Endothelial cell of umbilical vein (primary cell): ENCODE results near the gene CRTC2. TPM values are rescaled to one million over a fixed set of nuclear protein-coding genes. Genes with fewer than 3 reads are reported as not detected.

Experiments used
- BruUV-seq: library from RNA; stranded (reverse); fragments of 400-500 nt; replicated peaks from 2 replicates; lab custom pipeline; 2021; lab: Mats Ljungman, UMichigan
- CTCF ChIA-PET: fragments of 300-600, 350-600 bp; sonication (Branson Sonifier 250); formaldehyde crosslinking; loops from one replicate; lab custom pipeline; 2021; ENCODE audit warnings: antibody characterized with exemption, inconsistent platforms; lab: Charles Lee
- POLR2A ChIA-PET: fragments of 300-600, 350-600 bp; sonication (Branson Sonifier 250); formaldehyde crosslinking; loops from one replicate; lab custom pipeline; 2021; ENCODE audit warnings: antibody characterized with exemption, inconsistent platforms; lab: Charles Lee
- DNase-seq: peaks from one replicate; pipeline ENCODE4 v3.0.0-alpha.2; 2011; ENCODE audit warnings: low read depth, low spot score
- FAIRE-seq: peaks from 2 replicates; lab custom pipeline; 2011; peaks lifted over from hg19 to GRCh38; lab: Jason Lieb, UNC
- H2AFZ ChIP-seq: 2 replicates; pipeline ENCODE4 v1.6.0; 2012; ENCODE audit warnings: low read depth, low read length, control low read depth, inconsistent platforms
- H3K27ac ChIP-seq: 2 replicates; pipeline ENCODE4 v1.5.1; 2011; ENCODE audit warnings: low read depth, mild to moderate bottlenecking, control low read depth, low read length, moderate library complexity; ENCODE audit not compliant: insufficient read depth
- H3K27me3 ChIP-seq, 2 experiments: 2 replicates each; pipeline versions ENCODE4 v1.6.0 to v1.6.1; 2011; ENCODE audit warnings: low read length in 2 of 2, mixed read lengths in 1 of 2; ENCODE audit not compliant: control insufficient read depth in 2 of 2, insufficient read depth in 2 of 2
- H3K36me3 ChIP-seq, 2 experiments: 2 replicates in 1 of 2; 3 replicates in 1 of 2; pipeline ENCODE4 v1.5.1; 2011; ENCODE audit warnings: low read length in 2 of 2, mild to moderate bottlenecking in 1 of 2, moderate library complexity in 1 of 2; ENCODE audit not compliant: control insufficient read depth in 2 of 2, insufficient read depth in 2 of 2; ENCODE audit errors: extremely low read depth in 1 of 2
- H3K4me1 ChIP-seq: 3 replicates; pipeline ENCODE4 v1.5.1; 2011; ENCODE audit warnings: mild to moderate bottlenecking, low read length; ENCODE audit not compliant: control insufficient read depth, insufficient read depth; ENCODE audit errors: extremely low read depth
- H3K4me2 ChIP-seq: 2 replicates; pipeline ENCODE4 v1.6.1; 2011; ENCODE audit warnings: low read length, control low read depth, mixed read lengths; ENCODE audit not compliant: insufficient read depth
- H3K4me3 ChIP-seq, 3 experiments: fragments of 200-600 bp in 1 of 3; sonication (generic), shearing (Covaris generic) in 1 of 3; replicated peaks in 1 of 3; 2 replicates each; pipeline ENCODE4 v1.5.1; 2011 to 2016; ENCODE audit warnings: control low read depth in 3 of 3, low read length in 3 of 3, mild to moderate bottlenecking in 2 of 3, inconsistent platforms in 1 of 3, low read depth in 1 of 3, moderate library complexity in 1 of 3; ENCODE audit not compliant: insufficient read depth in 1 of 3
- H3K79me2 ChIP-seq: 2 replicates; pipeline ENCODE4 v1.6.0; 2012; ENCODE audit warnings: low read length, inconsistent platforms; ENCODE audit not compliant: control insufficient read depth, insufficient read depth
- H3K9ac ChIP-seq: replicated peaks from 2 replicates; pipeline ENCODE3; 2011; ENCODE audit warnings: low read length, control low read depth; ENCODE audit not compliant: insufficient read depth; ENCODE audit errors: extremely low read depth
- H3K9me1 ChIP-seq: replicated peaks from 3 replicates; pipeline ENCODE4 v1.6.0; 2011; ENCODE audit warnings: mild to moderate bottlenecking, low read length; ENCODE audit not compliant: control insufficient read depth, insufficient read depth; ENCODE audit errors: extremely low read depth
- H3K9me3 ChIP-seq: replicated peaks from 2 replicates; pipeline ENCODE4 v1.5.1; 2012; ENCODE audit warnings: low read length, inconsistent platforms; ENCODE audit not compliant: control insufficient read depth, insufficient read depth
- H4K20me1 ChIP-seq: replicated peaks from 2 replicates; pipeline ENCODE3; 2011; ENCODE audit warnings: mild to moderate bottlenecking, low read length; ENCODE audit not compliant: control insufficient read depth, insufficient read depth; ENCODE audit errors: extremely low read depth
- EZH2 ChIP-seq: IDR thresholded peaks from 2 replicates; pipeline ENCODE4 v1.6.1; 2012; ENCODE audit warnings: borderline replicate concordance, low read depth, mild to moderate bottlenecking, moderate library complexity, low read length, inconsistent platforms; ENCODE audit not compliant: severe bottlenecking
- FOS ChIP-seq: IDR thresholded peaks from 2 replicates; pipeline ENCODE4 v1.6.1; 2011; ENCODE audit warnings: mild to moderate bottlenecking, low read length, moderate library complexity, borderline replicate concordance; ENCODE audit not compliant: insufficient read depth
- GATA2 ChIP-seq: IDR thresholded peaks from 2 replicates; pipeline ENCODE4 v1.7.0; 2011; ENCODE audit warnings: low read depth, mild to moderate bottlenecking, moderate library complexity, mixed read lengths, low read length; ENCODE audit not compliant: insufficient read length, insufficient read depth
- JUN ChIP-seq: IDR thresholded peaks from 2 replicates; pipeline ENCODE4 v1.6.1; 2011; ENCODE audit warnings: borderline replicate concordance, low read depth; ENCODE audit not compliant: insufficient read length, insufficient read depth
- MYC ChIP-seq: IDR thresholded peaks from one replicate; pipeline ENCODE4 v1.6.1; 2011; ENCODE audit warnings: mild to moderate bottlenecking, low read depth, low read length
- POLR2A ChIP-seq: IDR thresholded peaks from 2 replicates; pipeline ENCODE4 v1.6.1; 2012; ENCODE audit warnings: low read depth, mild to moderate bottlenecking, control low read depth, low read length
- POLR2AphosphoS5 ChIP-seq: IDR thresholded peaks from 2 replicates; pipeline ENCODE4 v1.6.1; 2012; ENCODE audit warnings: low read depth, mild to moderate bottlenecking, control low read depth, low read length, moderate library complexity; ENCODE audit not compliant: insufficient read depth
- dilution Hi-C: fragments of 300-500 bp; cut with MboI; formaldehyde crosslinking; loops from one replicate; pipeline ENCODE4 v1.15.0; 2019; ENCODE audit warnings: low sequenced_read_pairs; ENCODE audit not compliant: extremely low pct_ligation_motif_present
- intact Hi-C: fragments of 100-400 bp; cut with micrococcal nuclease; formaldehyde crosslinking; loops from one replicate; pipeline ENCODE4 v1.10.0; 2022
- polyA plus RNA-seq, 4 experiments: library from polyadenylated mRNA; depleted of rRNA in 3 of 4; stranded (reverse) in 3 of 4; unstranded in 1 of 4; fragments of >200 nt; gene quantifications; 2 replicates each; pipeline versions ENCODE4 v1.2.1 to v1.2.3, GENCODE V29; 2011 to 2012; ENCODE audit warnings: missing spikeins in 1 of 4
- total RNA-seq: library from RNA; stranded (reverse); gene quantifications from 2 replicates; pipeline ENCODE4 v1.2.3, GENCODE V29; 2021
- TF ChIP-seq, protein P1 (sequence below), 2 donors: IDR thresholded peaks; 1 replicate in 1 of 2; 2 replicates in 1 of 2; pipeline ENCODE4 v1.5.1; 2011; ENCODE audit warnings: low read length in 2 of 2, mild to moderate bottlenecking in 2 of 2, moderate library complexity in 2 of 2, control low read depth in 1 of 2, inconsistent platforms in 1 of 2, low read depth in 1 of 2; ENCODE audit not compliant: insufficient read depth in 1 of 2; ENCODE audit errors: extremely low read depth in 1 of 2
- TF ChIP-seq, protein P2 (sequence below): IDR thresholded peaks from 2 replicates; pipeline ENCODE4 v1.6.1; 2011; ENCODE audit not compliant: insufficient read depth, insufficient read length

The CRTC2 gene
- total and polyA plus RNA-seq, 2 donors (not counting 3 experiments of a cell fraction or from before 2014, with no cell fraction given) = 40.2 to 42.2 TPM

DNA sequence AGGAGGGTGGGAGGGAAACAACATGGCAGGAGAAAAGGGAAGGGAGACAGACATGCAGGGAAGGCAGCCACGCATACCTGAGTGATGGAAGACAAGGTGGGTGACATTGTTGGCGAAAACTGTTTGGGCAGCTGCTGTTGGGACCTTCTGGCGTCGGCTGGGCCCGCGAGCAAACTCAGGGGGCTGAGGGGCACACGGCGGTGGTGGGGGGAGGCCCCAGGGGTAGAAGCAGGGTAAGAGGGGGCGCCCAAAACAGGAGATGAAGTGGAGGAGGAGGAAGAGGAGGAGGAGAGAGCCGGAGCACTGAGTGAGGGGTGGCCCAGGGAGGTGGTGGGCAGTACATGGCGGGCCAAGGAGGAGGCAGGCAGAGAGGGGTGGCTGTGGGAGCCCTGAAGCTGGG is 7.2 kb downstream of the CRTC2 start:
- peaks cover 6 to 50% of the 10 kb centered on the region in 2 experiments for H3K36me3 ChIP-seq
- no peak overlapping the region for H3K27ac ChIP-seq
- peaks cover 16% of the 10 kb centered on the region for H3K79me2 ChIP-seq
- no peaks in the 10 kb centered on the region for H3K4me1 ChIP-seq
- no peaks in the 10 kb centered on the region for H4K20me1 ChIP-seq
- BruUV-seq = no TSS peak
- no peak overlapping the region for H2AFZ ChIP-seq
- H3K4me2 ChIP-seq = no peak overlapping the region
- FAIRE-seq (no peak), DNase-seq (no peak)
- H3K4me3 ChIP-seq = no peak overlapping the region
- no peaks in the 10 kb centered on the region for H3K27me3 ChIP-seq
- no peaks in the 10 kb centered on the region for H3K9me3 ChIP-seq
- H3K9me1 ChIP-seq = no peaks in the 10 kb centered on the region
- H3K9ac ChIP-seq = no peak overlapping the region
- ChIA-PET POLR2A (no interaction called here), CTCF (no interaction called here)
- dilution Hi-C loops (no loop called here), intact Hi-C loops (no loop called here)
- TF ChIP-seq JUN (no peak), GATA2 (no peak), POLR2A (no peak), EZH2 (no peak), POLR2AphosphoS5 (no peak), FOS (no peak), MYC (no peak)
- TF ChIP-seq, protein P1, sequence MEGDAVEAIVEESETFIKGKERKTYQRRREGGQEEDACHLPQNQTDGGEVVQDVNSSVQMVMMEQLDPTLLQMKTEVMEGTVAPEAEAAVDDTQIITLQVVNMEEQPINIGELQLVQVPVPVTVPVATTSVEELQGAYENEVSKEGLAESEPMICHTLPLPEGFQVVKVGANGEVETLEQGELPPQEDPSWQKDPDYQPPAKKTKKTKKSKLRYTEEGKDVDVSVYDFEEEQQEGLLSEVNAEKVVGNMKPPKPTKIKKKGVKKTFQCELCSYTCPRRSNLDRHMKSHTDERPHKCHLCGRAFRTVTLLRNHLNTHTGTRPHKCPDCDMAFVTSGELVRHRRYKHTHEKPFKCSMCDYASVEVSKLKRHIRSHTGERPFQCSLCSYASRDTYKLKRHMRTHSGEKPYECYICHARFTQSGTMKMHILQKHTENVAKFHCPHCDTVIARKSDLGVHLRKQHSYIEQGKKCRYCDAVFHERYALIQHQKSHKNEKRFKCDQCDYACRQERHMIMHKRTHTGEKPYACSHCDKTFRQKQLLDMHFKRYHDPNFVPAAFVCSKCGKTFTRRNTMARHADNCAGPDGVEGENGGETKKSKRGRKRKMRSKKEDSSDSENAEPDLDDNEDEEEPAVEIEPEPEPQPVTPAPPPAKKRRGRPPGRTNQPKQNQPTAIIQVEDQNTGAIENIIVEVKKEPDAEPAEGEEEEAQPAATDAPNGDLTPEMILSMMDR (IDR thresholded peaks at IDR 0.05; ENCODE audit: extremely low read depth in 1 of 2, insufficient read depth in 1 of 2, low read depth in 1 of 2, low read length in 2 of 2) = no peak
- TF ChIP-seq, protein P2, sequence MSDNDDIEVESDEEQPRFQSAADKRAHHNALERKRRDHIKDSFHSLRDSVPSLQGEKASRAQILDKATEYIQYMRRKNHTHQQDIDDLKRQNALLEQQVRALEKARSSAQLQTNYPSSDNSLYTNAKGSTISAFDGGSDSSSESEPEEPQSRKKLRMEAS = no peak
